Measurements from ENCODE around the gene ARHGAP15.
A peak's percentile ranks its signal among the peaks of the same experiment; 100 is the strongest.

The ARHGAP15 gene

GRCh38 chr2:143176606-143177005, 47.4 kb downstream of the ARHGAP15 start:
- DNase-seq = no peak

- DNase-seq = no peak
These were observed 48.0 kb downstream of the ARHGAP15 start for GRCh38 chr2:143177096-143177786.

GRCh38 chr2:143181494-143181893, 52.3 kb downstream of the ARHGAP15 start:
- DNase-seq = no peak

GRCh38 chr2:143182649-143183048, 53.4 kb downstream of the ARHGAP15 start:
- DNase-seq = no peak

DNA sequence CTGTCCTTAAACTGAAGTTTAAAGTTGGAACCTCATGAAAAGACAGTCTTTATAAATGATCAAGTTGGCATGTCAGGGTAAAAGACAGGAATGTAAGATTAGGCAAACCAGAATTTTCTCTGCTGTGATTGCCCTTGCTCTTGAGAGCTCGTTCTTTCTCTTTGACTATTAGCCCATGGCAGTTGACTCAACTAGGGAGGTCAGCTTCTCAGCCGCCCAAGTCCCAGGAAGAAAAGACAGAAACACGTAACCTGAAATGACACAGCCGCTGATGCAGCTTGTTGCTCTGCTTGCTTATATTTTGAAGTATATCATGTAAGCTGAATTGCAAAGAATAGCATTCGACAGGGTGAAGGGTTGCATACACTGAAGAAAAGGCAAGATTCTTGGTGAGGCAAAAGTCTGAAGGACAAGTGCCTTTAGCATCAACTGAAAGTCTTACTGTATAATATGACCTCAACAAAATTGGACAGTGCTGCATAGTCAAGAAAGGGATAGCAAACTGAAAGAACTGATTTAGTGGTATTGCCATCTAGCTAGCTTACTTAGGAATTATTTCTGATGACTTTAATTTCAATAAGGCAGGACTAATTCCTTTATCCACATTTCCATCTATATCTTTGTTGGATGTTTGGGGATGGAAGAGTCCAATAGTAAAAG, 54.7 kb downstream of the ARHGAP15 start:
- DNase-seq = no peak

DNA sequence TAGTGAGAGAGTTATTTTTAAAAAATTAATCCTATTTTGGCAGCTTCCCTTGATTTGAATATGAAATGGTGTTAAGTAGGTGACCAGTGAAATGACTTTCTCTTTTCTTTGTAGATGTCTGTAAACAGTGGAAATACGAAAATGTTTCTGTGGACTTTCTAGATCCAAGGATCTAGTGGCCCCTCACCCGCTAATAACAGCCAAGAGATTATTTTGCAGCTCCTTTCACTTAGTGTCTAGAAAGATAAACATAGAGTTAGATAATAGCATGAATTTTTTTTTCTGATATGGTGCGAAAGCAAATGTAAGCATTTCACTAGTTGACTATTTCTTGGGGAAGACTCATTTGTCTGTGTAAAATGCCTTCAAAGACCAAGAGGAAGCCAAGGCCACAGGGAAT, 57.7 kb downstream of the ARHGAP15 start:
- DNase-seq = no peak

- DNase-seq = no peak
These were observed 61.2 kb downstream of the ARHGAP15 start for GRCh38 chr2:143190431-143190830.

GRCh38 chr2:143192106-143192505, 62.9 kb downstream of the ARHGAP15 start:
- DNase-seq = no peak

- no peak for DNase-seq
These were observed 63.5 kb downstream of the ARHGAP15 start for GRCh38 chr2:143192716-143193115.

DNA sequence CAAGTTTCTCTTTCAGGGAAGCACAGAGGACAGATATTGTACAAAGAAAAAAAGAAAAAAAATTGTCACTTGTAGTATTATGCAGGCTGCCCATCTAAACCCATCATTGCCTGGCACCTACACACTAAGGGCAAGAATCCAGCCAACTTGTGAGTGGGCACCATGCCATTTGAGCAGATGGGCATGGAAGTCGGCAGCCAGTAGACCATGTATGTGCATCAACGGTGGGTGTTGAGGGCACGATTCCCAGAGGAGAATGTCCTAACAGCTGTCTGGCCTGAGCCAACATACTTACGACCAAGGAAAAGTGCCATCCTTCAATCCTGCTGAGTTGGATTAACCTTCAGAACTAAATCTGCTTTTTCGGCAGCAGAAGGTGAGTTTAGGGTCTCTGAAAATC, 63.9 kb downstream of the ARHGAP15 start:
- DNase-seq = no peak

- no peak for DNase-seq
These were observed 66.3 kb downstream of the ARHGAP15 start for GRCh38 chr2:143195511-143195910.

DNA sequence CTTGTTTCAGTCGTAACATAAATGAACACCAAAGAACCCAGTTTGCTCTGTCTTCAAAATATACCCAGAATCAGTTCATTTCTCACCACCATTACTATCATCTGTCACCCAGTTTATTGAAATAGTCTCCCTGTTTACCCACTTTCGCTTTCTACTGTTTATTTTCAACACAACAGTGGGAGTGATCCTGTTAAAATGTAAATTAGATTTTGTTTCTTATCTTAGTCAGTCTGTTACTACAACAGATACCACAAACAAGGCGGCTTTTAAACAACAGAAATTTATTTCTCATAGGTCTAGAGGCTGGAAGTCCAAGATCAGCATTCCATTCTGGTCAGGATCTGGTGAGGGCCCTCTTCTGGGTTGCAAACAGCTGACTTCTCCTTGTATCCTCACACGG, 74.8 kb downstream of the ARHGAP15 start:
- no peak for DNase-seq

GRCh38 chr2:143205106-143205764, 76.0 kb downstream of the ARHGAP15 start:
- DNase-seq = peak; percentile 23

- DNase-seq = no peak
These were observed 80.6 kb downstream of the ARHGAP15 start for GRCh38 chr2:143209570-143210445.

GRCh38 chr2:143210446-143210819, 81.2 kb downstream of the ARHGAP15 start:
- DNase-seq = no peak

- DNase-seq = peak; percentile 4
These were observed 88.4 kb downstream of the ARHGAP15 start for GRCh38 chr2:143217512-143218115.

- no peak for DNase-seq
These were observed 89.4 kb downstream of the ARHGAP15 start for GRCh38 chr2:143218621-143219020.

DNA sequence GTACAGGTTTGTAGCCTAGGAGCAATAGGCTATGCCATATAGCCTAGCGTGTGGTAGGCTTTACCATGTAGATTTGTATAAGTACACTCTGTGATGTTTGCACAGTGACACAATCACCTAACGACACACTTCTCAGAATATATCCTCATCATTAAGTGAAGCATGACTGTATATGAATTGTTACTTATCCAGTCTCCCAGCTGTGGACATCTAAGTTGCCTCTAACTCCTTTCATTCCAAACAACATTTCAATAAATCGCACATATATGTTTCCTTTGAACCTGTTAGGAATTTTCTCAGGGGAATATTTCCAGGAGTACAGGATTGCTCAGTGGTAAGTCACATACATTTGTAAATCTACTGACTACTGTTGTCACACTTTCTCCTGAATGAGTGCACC, 90.0 kb downstream of the ARHGAP15 start:
- DNase-seq = no peak

DNA sequence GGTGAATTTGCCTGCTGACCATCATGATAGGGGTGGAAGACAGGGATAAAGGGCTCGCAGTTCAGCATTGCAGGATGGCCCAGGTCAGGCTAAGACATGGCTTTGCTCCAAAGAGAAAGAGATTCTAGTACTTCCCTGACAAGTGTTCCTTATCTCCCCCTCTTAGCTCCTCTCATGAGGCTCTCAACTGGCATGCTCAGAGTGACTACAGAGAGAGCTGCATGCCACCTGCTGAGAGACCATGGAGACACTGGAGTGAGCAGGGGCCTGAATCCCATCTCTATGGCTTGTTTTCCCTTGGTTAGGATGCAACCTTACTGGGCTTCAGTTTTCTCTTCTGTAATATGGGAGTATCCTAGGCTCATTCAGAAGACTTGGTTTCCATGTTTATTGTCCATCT, 94.3 kb downstream of the ARHGAP15 start:
- DNase-seq = no peak

GRCh38 chr2:143225931-143226330, 96.7 kb downstream of the ARHGAP15 start:
- DNase-seq = no peak

- no peak for DNase-seq
These were observed 97.7 kb downstream of the ARHGAP15 start for GRCh38 chr2:143226714-143227541.

DNA sequence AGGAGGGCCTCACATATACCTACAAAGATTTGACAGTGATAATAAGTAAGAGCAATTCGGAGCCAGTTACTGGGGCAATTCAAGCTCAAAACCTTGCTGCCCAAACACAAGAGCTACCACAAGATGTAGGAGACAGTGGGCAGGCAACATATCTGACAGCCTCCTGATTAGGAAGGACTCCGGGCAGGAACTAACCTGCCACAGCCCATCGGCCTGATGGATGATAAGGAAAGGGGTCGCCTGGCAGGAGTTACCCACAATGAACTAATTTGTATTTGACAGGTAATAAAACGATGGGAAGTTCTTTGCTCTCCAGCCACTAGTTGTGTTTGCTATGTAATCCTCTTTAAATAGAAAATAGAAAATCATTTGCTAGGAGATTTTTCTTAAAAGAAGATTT, 100.2 kb downstream of the ARHGAP15 start:
- DNase-seq = no peak

Data from CD4-positive, alpha-beta T cell treated with Interleukin-17A for 4 hours (primary cell).